ENCODE data around the gene SLC38A3. TPM values are rescaled to one million over a fixed set of nuclear protein-coding genes. Genes with fewer than 3 reads are reported as not detected.
A peak's percentile ranks its signal among the peaks of the same experiment; 100 is the strongest.

Gene SLC38A3
- total and polyA plus RNA-seq, 11 donors, result 1.0 to 14.8 (median 8.4) TPM

GRCh38 chr3:50268276-50268675 lies 63.2 kb downstream of the SLC38A3 start:
- peak overlapping the region in 11 of 12 donors; percentile 81 to 100 (median 93) for H3K27ac ChIP-seq
- peaks cover 0 to 12% (median 0%) of the 10 kb centered on the region in 9 donors for H3K27me3 ChIP-seq
- H3K36me3 ChIP-seq, result no peaks in the 10 kb centered on the region
- H3K9me3 ChIP-seq, result no peaks in the 10 kb centered on the region
- peaks cover 0 to 73% (median 50%) of the 10 kb centered on the region in 12 donors for H3K4me1 ChIP-seq
- WGBS, 4 donors, result 41 to 55% (median 46%) methylated on average over 3 of the region's 3 CpGs
- ATAC-seq (no peak), DNase-seq (no peak)
- intact Hi-C loops (cut with DNase I), result loop anchor here in 2 of 10 donors (2.0 to 5.0 kb wide), 2 partner anchors 37 to 146 kb away; no protein-coding TSS in a partner anchor
- TF ChIP-seq CTCF (IDR thresholded peaks at IDR 0.05) (no peak), POLR2A (IDR thresholded peaks at IDR 0.05) (no peak)
- H3K4me3 ChIP-seq, result peak overlapping the region in 8 of 12 donors; percentile 54 to 71 (median 60)

GRCh38 chr3:50268703-50269451 lies 63.8 kb downstream of the SLC38A3 start, which contains the start of gene SEMA3B:
TSS of gene SEMA3B (plus strand) at chr3:50269147. CDS start at chr3:50269241, 94 bp downstream.
- whole genome bisulfite sequencing, 4 donors, result 36 to 42% (median 39%) methylated on average over 6 to 21 of the region's 21 CpGs
- ATAC-seq (peak; percentile 28 to 62 (median 34)), DNase-seq (peak in 4 of 5 donors; percentile 64 to 79 (median 68))
- H3K9me3 ChIP-seq, result no peaks in the 10 kb centered on the region
- H3K4me3 ChIP-seq, result peak within 1 kb of the TSS in 11 of 12 donors; percentile 13 to 71 (median 59)
- H3K27me3 ChIP-seq, result peaks cover 0 to 18% (median 0%) of the 10 kb centered on the region in 9 donors
- TF ChIP-seq POLR2A (IDR thresholded peaks at IDR 0.05), result no peak
- no peak for TF ChIP-seq CTCF (IDR thresholded peaks at IDR 0.05)
- no peaks in the 10 kb centered on the region for H3K36me3 ChIP-seq
- intact Hi-C loops (cut with DNase I), result loop anchor here in 2 of 10 donors (2.0 to 5.0 kb wide), 2 partner anchors 38 to 147 kb away; no protein-coding TSS in a partner anchor
- peak within 1 kb of the TSS; percentile 6 to 100 (median 92) for H3K27ac ChIP-seq
- peaks cover 0 to 71% (median 55%) of the 10 kb centered on the region in 12 donors for H3K4me1 ChIP-seq

GRCh38 chr3:50269460-50269859 lies 64.4 kb downstream of the SLC38A3 start:
- DNase-seq, result peak in 1 of 5 donors; percentile 25
- no peaks in the 10 kb centered on the region for H3K36me3 ChIP-seq
- H3K27me3 ChIP-seq, result peaks cover 0 to 23% (median 0%) of the 10 kb centered on the region in 9 donors
- TF ChIP-seq CTCF (IDR thresholded peaks at IDR 0.05) (no peak), POLR2A (IDR thresholded peaks at IDR 0.05) (no peak)
- ATAC-seq, result no peak
- H3K4me1 ChIP-seq, result peaks cover 0 to 67% (median 51%) of the 10 kb centered on the region in 12 donors
- intact Hi-C loops (cut with DNase I), result loop anchor here in 2 of 10 donors (2.0 to 5.0 kb wide), 2 partner anchors 39 to 147 kb away; no protein-coding TSS in a partner anchor
- no peaks in the 10 kb centered on the region for H3K9me3 ChIP-seq
- H3K27ac ChIP-seq, result peak overlapping the region in 10 of 12 donors; percentile 32 to 100 (median 86)
- H3K4me3 ChIP-seq, result peak overlapping the region in 10 of 12 donors; percentile 8 to 71 (median 37)
- 70 to 81% (median 74%) methylated on average over 4 of the region's 4 CpGs for WGBS, 4 donors

- Histone ChIP-seq H3K4me3 (peak overlapping the region in 4 of 12 donors; percentile 1 to 71 (median 34)), H3K27ac (peak overlapping the region in 6 of 12 donors; percentile 32 to 100 (median 94)), H3K4me1 (peaks cover 0 to 67% (median 47%) of the 10 kb centered on the region in 12 donors), H3K36me3 (no peaks in the 10 kb centered on the region), H3K27me3 (peaks cover 0 to 28% (median under 1%) of the 10 kb centered on the region in 9 donors), H3K9me3 (no peaks in the 10 kb centered on the region)
- 88 to 90% (median 90%) methylated on average over 5 to 8 of the region's 8 CpGs for WGBS, 4 donors
- TF ChIP-seq CTCF (IDR thresholded peaks at IDR 0.05) (no peak), POLR2A (IDR thresholded peaks at IDR 0.05) (no peak)
- no peak for ATAC-seq
- intact Hi-C loops (cut with DNase I), result loop anchor here (2.0 to 10.0 kb wide), 7 partner anchors 39 to 148 kb away; partner anchors contain the start of genes HYAL2 (in 2 of the 10) and TUSC2 (in 2 of the 10)
- DNase-seq, result no peak
Observed at GRCh38 chr3:50269977-50270413, 64.9 kb downstream of the SLC38A3 start.
